Endothelial cell of umbilical vein (primary cell): ENCODE results near the gene PECR.

Experiments used
- CTCF ChIP-seq, 2 donors: IDR thresholded peaks; 1 replicate in 1 of 2; 2 replicates in 1 of 2; pipeline ENCODE4 v1.5.1; 2011; ENCODE audit warnings: low read length in 2 of 2, mild to moderate bottlenecking in 2 of 2, moderate library complexity in 2 of 2, control low read depth in 1 of 2, inconsistent platforms in 1 of 2, low read depth in 1 of 2; ENCODE audit not compliant: insufficient read depth in 1 of 2; ENCODE audit errors: extremely low read depth in 1 of 2
- POLR2A ChIP-seq: IDR thresholded peaks from 2 replicates; pipeline ENCODE4 v1.6.1; 2012; ENCODE audit warnings: low read depth, mild to moderate bottlenecking, control low read depth, low read length

- TF ChIP-seq POLR2A, result no peak
- no peak for TF ChIP-seq CTCF (IDR thresholded peaks at IDR 0.05; ENCODE audit: extremely low read depth in 1 of 2, insufficient read depth in 1 of 2, low read depth in 1 of 2, low read length in 2 of 2)
These were observed 37.5 kb upstream of the PECR start for GRCh38 chr2:216119146-216119545.
